GM18511 (cell line): Measurements from ENCODE around the gene CARHSP1.
"Not testable (repeated sequence)": the region's sequence is repeated elsewhere in the genome, so short reads cannot be mapped to it uniquely, and the experiment has no call there.

Experiments
- ATAC-seq: cut with Tn5 transposase; IDR thresholded peaks from one replicate; pipeline ENCODE4 v1.9.1; 2021; ENCODE audit warnings: mild to moderate bottlenecking, moderate library complexity; ENCODE audit not compliant: unreplicated experiment

The CARHSP1 gene

GRCh38 chr16:8873866-8874195 lies 5.0 kb upstream of the CARHSP1 start:
- ATAC-seq = not testable (repeated sequence)

GRCh38 chr16:8872967-8873865 lies 4.4 kb upstream of the CARHSP1 start:
- ATAC-seq = no peak

- no peak for ATAC-seq
These were observed 3.3 kb upstream of the CARHSP1 start for GRCh38 chr16:8872071-8872470.

- ATAC-seq = not testable (repeated sequence)
These were observed 1.1 kb upstream of the CARHSP1 start for GRCh38 chr16:8869988-8870241.

- no peak for ATAC-seq
These were observed 594 bp upstream of the CARHSP1 start for GRCh38 chr16:8869212-8869987.

GRCh38 chr16:8867932-8868415 lies 832 bp downstream of the CARHSP1 start:
- no peak for ATAC-seq

- ATAC-seq = no peak
These were observed 1.4 kb downstream of the CARHSP1 start for GRCh38 chr16:8867216-8867931.

- ATAC-seq = no peak
These were observed 2.0 kb downstream of the CARHSP1 start for GRCh38 chr16:8866884-8867215.

- no peak for ATAC-seq
These were observed 2.5 kb downstream of the CARHSP1 start for GRCh38 chr16:8866118-8866883.

GRCh38 chr16:8865145-8865882 lies 3.5 kb downstream of the CARHSP1 start:
- no peak for ATAC-seq

- no peak for ATAC-seq
These were observed 4.2 kb downstream of the CARHSP1 start for GRCh38 chr16:8864480-8865110.

- no peak for ATAC-seq
These were observed 5.0 kb downstream of the CARHSP1 start for GRCh38 chr16:8863594-8864424.

- ATAC-seq = no peak
These were observed 6.3 kb downstream of the CARHSP1 start for GRCh38 chr16:8862309-8863130.

GRCh38 chr16:8861563-8862308 lies 7.1 kb downstream of the CARHSP1 start:
- no peak for ATAC-seq

- ATAC-seq = no peak
These were observed 8.6 kb downstream of the CARHSP1 start for GRCh38 chr16:8859913-8860881.
